DND-41 (cell line): ENCODE measurements around the gene TMED4.

ENCODE experiments used
- ATAC-seq: fragments of 200-7000 bp; cut with Tn5 transposase; 3 replicates; pipeline ENCODE4 v1.9.1; 2021; ENCODE audit warnings: low read depth; ENCODE audit not compliant: insufficient read depth
- DNase-seq: peaks from one replicate; pipeline ENCODE4 v3.0.0-alpha.2; 2020
- H2AFZ ChIP-seq: 2 replicates; pipeline ENCODE4 v1.6.0; 2012; ENCODE audit warnings: low read depth, low read length
- H3K27ac ChIP-seq: 2 replicates; pipeline ENCODE4 v1.5.1; 2012; ENCODE audit warnings: low read length, inconsistent platforms
- H3K27me3 ChIP-seq: fragments of 200-600 bp; sonication (generic); 2 replicates; pipeline ENCODE4 v1.6.0; 2012; ENCODE audit warnings: low read length, mild to moderate bottlenecking, inconsistent platforms; ENCODE audit not compliant: insufficient read depth, poor library complexity
- H3K36me3 ChIP-seq: 2 replicates; pipeline ENCODE4 v1.5.1; 2012; ENCODE audit warnings: low read length, inconsistent platforms; ENCODE audit not compliant: insufficient read depth
- H3K4me1 ChIP-seq: 2 replicates; pipeline ENCODE4 v1.5.1; 2012; ENCODE audit warnings: mild to moderate bottlenecking, low read length; ENCODE audit not compliant: insufficient read depth
- H3K4me2 ChIP-seq: 2 replicates; pipeline ENCODE4 v1.6.0; 2012; ENCODE audit warnings: mild to moderate bottlenecking, moderate library complexity, low read length, inconsistent platforms; ENCODE audit not compliant: insufficient read depth
- H3K4me3 ChIP-seq, 2 experiments: fragments of 200-600 bp in 1 of 2; shearing (Covaris generic) in 1 of 2; 2 replicates each; pipeline ENCODE4 v1.5.1; 2012 to 2016; ENCODE audit warnings: inconsistent platforms in 2 of 2, low read length in 2 of 2, mild to moderate bottlenecking in 2 of 2, low read depth in 1 of 2, moderate library complexity in 1 of 2
- H3K79me2 ChIP-seq: 2 replicates; pipeline ENCODE4 v1.6.0; 2012; ENCODE audit warnings: low read length, inconsistent platforms; ENCODE audit not compliant: insufficient read depth
- H3K9ac ChIP-seq: 2 replicates; pipeline ENCODE4 v1.6.0; 2012; ENCODE audit warnings: low read depth, mild to moderate bottlenecking, inconsistent platforms, low read length, moderate library complexity
- H3K9me3 ChIP-seq: 2 replicates; pipeline ENCODE4 v1.5.1; 2012; ENCODE audit warnings: low read length, moderate library complexity, mild to moderate bottlenecking, inconsistent platforms; ENCODE audit not compliant: insufficient read depth, severe bottlenecking
- H4K20me1 ChIP-seq: 2 replicates; pipeline ENCODE4 v1.6.0; 2012; ENCODE audit warnings: low read length; ENCODE audit not compliant: insufficient read depth
- EZH2 ChIP-seq: IDR thresholded peaks from 3 replicates; pipeline ENCODE4 v1.6.1; 2012; ENCODE audit warnings: borderline replicate concordance, low read depth, mild to moderate bottlenecking, moderate library complexity, low read length, inconsistent platforms; ENCODE audit not compliant: severe bottlenecking
- TF ChIP-seq, protein P1 (sequence below): IDR thresholded peaks from 2 replicates; pipeline ENCODE4 v1.5.1; 2012; ENCODE audit warnings: borderline replicate concordance, low read length, moderate library complexity, mild to moderate bottlenecking; ENCODE audit not compliant: poor library complexity, severe bottlenecking; ENCODE audit errors: extremely low read depth

The TMED4 gene

DNA sequence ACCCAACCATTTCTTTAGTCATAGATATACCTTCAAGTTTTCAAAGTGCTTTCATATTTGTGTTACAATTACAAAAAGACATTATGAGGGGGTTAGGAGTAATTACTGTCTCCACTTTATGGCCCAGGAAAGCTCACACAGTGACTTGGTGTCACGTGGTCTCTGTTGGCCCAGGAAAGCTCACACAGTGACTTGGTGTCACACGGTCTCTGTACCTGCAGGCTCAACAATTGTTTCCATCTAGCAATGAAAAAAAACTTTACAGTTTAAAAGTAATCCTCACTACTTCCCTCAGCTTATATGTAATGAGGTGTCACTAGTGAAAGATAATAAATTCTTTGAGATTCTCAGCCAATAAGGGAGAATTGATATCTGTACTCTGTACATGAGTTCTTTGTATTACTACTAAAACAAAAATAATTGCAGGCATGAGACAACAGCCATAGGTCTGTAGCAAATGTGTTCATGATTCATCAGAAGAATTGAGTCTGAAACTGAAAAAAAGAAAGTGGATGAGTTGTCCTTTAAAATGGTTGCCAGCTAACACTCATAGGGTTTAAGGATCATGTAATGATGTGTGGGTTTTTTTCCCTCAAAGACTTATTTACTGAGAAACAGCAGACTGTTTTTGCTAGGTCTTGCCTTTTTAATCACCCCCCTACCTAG, 35.3 kb upstream of the TMED4 start:
- Histone ChIP-seq H3K4me3 (no peak overlapping the region), H3K9ac (no peak overlapping the region), H3K9me3 (no peaks in the 10 kb centered on the region), H2AFZ (no peak overlapping the region), H3K27ac (no peak overlapping the region), H3K27me3 (no peaks in the 10 kb centered on the region), H3K36me3 (peaks cover 8% of the 10 kb centered on the region; the same call in 1 of the 2 replicates), H3K4me2 (no peak overlapping the region), H3K79me2 (peaks cover 95% of the 10 kb centered on the region), H3K4me1 (0 out of 2 replicates have a peak, but pooled peaks cover 2% of the 10 kb centered on the region), H4K20me1 (peaks cover 59% of the 10 kb centered on the region)
- DNase-seq (no peak), ATAC-seq (no peak)
- no peak for TF ChIP-seq EZH2
- TF ChIP-seq, protein P1, sequence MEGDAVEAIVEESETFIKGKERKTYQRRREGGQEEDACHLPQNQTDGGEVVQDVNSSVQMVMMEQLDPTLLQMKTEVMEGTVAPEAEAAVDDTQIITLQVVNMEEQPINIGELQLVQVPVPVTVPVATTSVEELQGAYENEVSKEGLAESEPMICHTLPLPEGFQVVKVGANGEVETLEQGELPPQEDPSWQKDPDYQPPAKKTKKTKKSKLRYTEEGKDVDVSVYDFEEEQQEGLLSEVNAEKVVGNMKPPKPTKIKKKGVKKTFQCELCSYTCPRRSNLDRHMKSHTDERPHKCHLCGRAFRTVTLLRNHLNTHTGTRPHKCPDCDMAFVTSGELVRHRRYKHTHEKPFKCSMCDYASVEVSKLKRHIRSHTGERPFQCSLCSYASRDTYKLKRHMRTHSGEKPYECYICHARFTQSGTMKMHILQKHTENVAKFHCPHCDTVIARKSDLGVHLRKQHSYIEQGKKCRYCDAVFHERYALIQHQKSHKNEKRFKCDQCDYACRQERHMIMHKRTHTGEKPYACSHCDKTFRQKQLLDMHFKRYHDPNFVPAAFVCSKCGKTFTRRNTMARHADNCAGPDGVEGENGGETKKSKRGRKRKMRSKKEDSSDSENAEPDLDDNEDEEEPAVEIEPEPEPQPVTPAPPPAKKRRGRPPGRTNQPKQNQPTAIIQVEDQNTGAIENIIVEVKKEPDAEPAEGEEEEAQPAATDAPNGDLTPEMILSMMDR: no peak

DNA sequence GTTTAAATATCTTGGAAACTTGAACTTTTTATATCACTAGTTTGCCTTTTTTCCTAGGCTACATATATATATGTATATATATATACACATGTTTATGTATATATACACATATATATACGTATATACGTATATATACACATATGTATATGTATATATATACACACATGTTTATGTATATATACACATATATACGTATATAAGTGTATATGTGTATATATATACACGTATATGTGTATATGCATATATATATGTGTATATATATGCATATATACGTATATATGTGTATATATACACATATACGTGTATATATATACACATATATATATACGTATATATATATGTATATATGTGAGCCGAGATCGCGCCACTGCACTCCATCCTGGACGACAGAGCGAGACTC, 34.5 kb upstream of the TMED4 start:
- ATAC-seq (no peak), DNase-seq (no peak)
- TF ChIP-seq EZH2: no peak
- TF ChIP-seq, protein P1: no peak
- Histone ChIP-seq H3K36me3 (peaks cover 8% of the 10 kb centered on the region; the same call in 1 of the 2 replicates), H3K4me1 (0 out of 2 replicates have a peak, but pooled peaks cover 2% of the 10 kb centered on the region), H3K27me3 (no peaks in the 10 kb centered on the region), H2AFZ (no peak overlapping the region), H3K9me3 (no peaks in the 10 kb centered on the region), H3K9ac (no peak overlapping the region), H3K4me3 (no peak overlapping the region), H3K79me2 (peaks cover 94% of the 10 kb centered on the region), H3K27ac (no peak overlapping the region), H4K20me1 (peaks cover 55% of the 10 kb centered on the region), H3K4me2 (no peak overlapping the region)

DNA sequence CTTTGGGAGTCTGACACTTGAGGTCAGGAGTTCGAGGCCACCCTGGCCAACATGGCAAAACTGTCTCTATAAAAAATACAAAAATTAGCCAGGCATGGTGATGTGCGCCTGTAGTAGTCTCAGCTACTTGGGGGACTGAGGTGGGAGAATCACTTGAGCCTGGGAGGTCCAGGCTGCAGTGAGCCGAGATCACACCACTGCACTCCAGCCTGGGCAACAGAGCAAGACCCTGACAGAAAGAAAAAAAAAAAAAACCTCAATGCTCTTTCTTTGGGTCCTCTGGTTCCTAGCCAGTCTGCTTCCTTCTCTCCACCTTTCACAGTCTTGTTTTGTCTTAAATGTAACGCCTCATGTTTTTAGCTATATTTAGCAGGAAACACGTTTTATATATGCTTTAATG, 33.8 kb upstream of the TMED4 start:
- TF ChIP-seq EZH2: no peak
- TF ChIP-seq, protein P1: no peak
- no peaks in the 10 kb centered on the region for H3K27me3 ChIP-seq
- no peak overlapping the region for H3K9ac ChIP-seq
- H3K27ac ChIP-seq: no peak overlapping the region
- H3K36me3 ChIP-seq: peaks cover 8% of the 10 kb centered on the region; the same call in 1 of the 2 replicates
- ATAC-seq: no peak
- H3K79me2 ChIP-seq: peaks cover 94% of the 10 kb centered on the region
- no peak overlapping the region for H3K4me2 ChIP-seq
- H3K4me3 ChIP-seq: no peak overlapping the region
- H2AFZ ChIP-seq: no peak overlapping the region
- no peaks in the 10 kb centered on the region for H3K9me3 ChIP-seq
- DNase-seq: no peak
- H4K20me1 ChIP-seq: peaks cover 50% of the 10 kb centered on the region
- 0 out of 2 replicates have a peak, but pooled peaks cover 2% of the 10 kb centered on the region for H3K4me1 ChIP-seq
